Stomach (tissue), 4 donors: ENCODE results near the gene AIFM3.

Source experiments
- POLR2A ChIP-seq, 4 donors: fragments of 450-650 bp; IDR thresholded peaks; one replicate each; pipeline ENCODE4 v1.6.1; 2016; ENCODE audit warnings: antibody characterized with exemption in 4 of 4, control low read depth in 2 of 4, mild to moderate bottlenecking in 1 of 4, moderate library complexity in 1 of 4
- POLR2AphosphoS5 ChIP-seq, 3 donors: sonication (generic); formaldehyde crosslinking; IDR thresholded peaks; one replicate each; pipeline ENCODE4 v1.6.1; 2016; ENCODE audit warnings: antibody characterized with exemption in 3 of 3
- TF ChIP-seq, protein P1 (sequence below), 7 experiments: fragments of 450-650 bp in 4 of 7; fragments of 200-600 bp in 3 of 7; sonication (generic) in 3 of 7; IDR thresholded peaks; one replicate each; pipeline ENCODE4 v1.5.1; 2016 to 2019; ENCODE audit warnings: antibody characterized with exemption in 7 of 7, control low read depth in 2 of 7, mild to moderate bottlenecking in 1 of 7

DNA sequence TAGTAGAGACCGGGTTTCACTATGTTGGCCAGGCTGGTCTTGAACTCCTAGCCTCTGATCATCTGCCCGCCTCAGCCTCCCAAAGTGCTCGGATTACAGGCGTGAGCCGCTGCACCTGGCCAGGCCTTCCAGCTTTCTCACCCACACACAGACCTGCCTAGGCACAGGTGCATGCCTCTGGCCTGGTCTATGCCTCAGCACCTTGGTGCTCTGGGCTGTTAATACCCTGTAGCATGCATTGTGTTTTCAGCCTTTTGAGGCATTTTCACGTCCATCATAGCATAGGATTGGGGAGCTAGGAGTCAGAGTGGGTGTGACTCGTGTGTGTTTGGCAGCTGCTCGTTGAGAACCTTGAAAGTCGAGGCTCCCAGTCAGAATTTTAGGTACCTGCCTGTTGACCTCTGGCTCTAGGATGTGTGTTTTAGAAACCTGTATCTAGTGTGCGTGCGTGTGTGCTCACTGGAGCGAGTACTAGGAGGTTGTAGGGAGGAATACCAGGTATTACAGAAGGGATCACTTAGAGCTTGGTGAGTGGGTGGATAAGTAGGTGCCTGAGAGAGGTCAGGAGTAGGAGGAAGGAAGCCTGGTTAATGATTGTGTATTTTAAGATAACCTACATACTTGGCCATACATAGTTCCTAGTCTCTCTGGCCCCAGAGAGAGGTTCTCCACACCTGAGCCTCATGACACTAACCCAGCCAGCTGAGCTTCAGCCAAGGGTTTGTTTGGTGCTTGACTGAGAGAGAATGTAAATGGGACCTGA is 29.8 kb upstream of the AIFM3 start:
- TF ChIP-seq POLR2A (IDR thresholded peaks at IDR 0.05): no peak
- TF ChIP-seq, protein P1, sequence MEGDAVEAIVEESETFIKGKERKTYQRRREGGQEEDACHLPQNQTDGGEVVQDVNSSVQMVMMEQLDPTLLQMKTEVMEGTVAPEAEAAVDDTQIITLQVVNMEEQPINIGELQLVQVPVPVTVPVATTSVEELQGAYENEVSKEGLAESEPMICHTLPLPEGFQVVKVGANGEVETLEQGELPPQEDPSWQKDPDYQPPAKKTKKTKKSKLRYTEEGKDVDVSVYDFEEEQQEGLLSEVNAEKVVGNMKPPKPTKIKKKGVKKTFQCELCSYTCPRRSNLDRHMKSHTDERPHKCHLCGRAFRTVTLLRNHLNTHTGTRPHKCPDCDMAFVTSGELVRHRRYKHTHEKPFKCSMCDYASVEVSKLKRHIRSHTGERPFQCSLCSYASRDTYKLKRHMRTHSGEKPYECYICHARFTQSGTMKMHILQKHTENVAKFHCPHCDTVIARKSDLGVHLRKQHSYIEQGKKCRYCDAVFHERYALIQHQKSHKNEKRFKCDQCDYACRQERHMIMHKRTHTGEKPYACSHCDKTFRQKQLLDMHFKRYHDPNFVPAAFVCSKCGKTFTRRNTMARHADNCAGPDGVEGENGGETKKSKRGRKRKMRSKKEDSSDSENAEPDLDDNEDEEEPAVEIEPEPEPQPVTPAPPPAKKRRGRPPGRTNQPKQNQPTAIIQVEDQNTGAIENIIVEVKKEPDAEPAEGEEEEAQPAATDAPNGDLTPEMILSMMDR (IDR thresholded peaks at IDR 0.05): no peak
- TF ChIP-seq POLR2AphosphoS5 (IDR thresholded peaks at IDR 0.05): no peak
